ENCODE data around the gene BCL2L1. TPM values are rescaled to one million over a fixed set of nuclear protein-coding genes. Genes with fewer than 3 reads are reported as not detected.

The BCL2L1 gene
- total RNA-seq, 1 donor from 2014 or later, result 66.6 TPM

DNA sequence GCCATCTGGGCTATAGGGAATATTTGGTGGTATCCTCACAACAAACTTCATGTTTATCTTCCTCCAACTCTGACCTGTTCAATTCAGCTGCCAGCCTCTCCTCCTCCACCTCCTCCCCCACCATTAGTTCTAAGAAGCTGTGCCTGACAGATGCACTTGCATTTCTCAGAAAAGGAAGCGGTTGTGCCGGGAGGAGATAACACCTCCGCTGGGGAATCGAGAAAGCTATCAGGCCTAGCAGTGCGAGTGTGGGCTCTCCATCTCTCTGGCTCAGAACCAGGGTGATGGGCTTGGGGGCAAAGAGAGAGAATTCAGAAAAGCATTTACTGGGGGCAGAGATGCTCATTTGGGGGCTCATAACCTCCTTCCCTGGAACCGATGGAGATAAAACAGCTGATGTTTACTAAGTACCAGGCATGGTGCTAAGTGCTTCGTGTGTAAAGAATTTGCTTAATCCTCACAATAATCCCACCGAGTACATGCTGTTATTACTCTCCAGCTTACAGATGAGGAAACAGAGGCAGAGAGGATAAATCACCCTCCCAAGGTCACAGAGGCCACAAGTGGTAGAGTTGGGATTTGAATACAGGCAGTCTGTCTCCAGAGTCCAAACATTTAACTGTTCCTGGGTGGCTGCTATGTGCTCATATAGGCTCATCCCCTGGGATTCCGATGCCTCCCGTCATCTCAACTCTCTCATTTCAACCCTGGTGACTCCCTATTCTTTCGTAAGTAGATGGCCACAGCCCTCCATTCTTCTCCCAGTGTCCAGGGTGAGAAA lies 46.6 kb downstream of the BCL2L1 start:
- Mint-ChIP-seq H3K4me1 (peaks cover 50% of the 10 kb centered on the region), H3K27ac (peak overlapping the region; percentile 71)
- no peak for DNase-seq (ENCODE audit: low spot score in 2 of 2, unreplicated experiment in 2 of 2)

DNA sequence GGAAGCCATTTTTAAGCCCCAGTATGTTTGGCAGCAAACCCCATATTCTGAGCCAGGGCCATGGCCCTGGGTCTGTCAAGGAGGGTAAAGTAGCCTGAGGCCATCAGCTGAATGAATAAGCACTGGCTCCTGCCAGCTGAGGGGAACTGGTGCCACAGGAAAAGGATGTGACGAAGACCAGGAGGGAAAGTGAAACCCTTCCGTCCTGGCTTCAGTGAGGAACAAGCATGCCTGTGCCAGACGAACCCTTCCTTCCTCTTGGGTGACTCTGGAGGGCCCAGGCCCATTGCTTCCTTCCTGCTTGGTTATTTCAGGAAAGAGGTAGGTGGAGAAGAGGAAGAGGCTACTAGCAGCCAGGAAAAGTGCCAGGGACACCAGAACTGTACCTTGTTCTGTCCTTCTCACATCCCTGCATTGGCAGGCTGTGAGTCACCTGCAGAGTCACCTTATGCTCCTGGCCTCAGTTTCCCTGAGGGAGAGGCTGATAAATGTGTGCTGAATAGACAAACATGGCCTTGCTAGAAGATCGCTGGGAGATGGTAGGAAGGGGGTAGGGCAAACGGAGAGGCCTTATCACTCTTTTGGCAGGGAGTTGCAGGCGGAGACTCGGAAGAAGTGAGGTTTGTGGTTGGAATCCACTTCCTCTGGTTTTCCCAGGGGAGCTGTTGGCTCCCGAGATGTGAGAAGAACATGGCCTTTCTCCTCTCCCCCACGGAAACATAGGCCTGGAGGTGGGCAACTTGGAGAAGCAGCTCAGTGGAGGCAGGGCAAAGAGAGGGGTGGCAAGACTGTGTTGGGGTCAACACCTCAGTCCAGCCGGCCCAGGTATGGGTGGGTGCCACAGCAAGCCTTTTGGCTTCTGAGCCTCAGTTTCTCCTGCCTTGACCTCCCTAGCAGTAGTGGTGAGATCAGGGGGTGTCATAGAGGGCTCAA lies 47.5 kb downstream of the BCL2L1 start:
- Mint-ChIP-seq H3K9me3 (no peaks in the 10 kb centered on the region), H3K4me1 (peaks cover 45% of the 10 kb centered on the region), H3K27ac (peak overlapping the region; percentile 64), H3K27me3 (ENCODE audit: low read depth) (no peaks in the 10 kb centered on the region), H3K36me3 (peaks cover 2% of the 10 kb centered on the region), H3K4me3 (no peak overlapping the region)
- DNase-seq (ENCODE audit: low spot score in 2 of 2, unreplicated experiment in 2 of 2), result no peak
- TF ChIP-seq, protein P1, sequence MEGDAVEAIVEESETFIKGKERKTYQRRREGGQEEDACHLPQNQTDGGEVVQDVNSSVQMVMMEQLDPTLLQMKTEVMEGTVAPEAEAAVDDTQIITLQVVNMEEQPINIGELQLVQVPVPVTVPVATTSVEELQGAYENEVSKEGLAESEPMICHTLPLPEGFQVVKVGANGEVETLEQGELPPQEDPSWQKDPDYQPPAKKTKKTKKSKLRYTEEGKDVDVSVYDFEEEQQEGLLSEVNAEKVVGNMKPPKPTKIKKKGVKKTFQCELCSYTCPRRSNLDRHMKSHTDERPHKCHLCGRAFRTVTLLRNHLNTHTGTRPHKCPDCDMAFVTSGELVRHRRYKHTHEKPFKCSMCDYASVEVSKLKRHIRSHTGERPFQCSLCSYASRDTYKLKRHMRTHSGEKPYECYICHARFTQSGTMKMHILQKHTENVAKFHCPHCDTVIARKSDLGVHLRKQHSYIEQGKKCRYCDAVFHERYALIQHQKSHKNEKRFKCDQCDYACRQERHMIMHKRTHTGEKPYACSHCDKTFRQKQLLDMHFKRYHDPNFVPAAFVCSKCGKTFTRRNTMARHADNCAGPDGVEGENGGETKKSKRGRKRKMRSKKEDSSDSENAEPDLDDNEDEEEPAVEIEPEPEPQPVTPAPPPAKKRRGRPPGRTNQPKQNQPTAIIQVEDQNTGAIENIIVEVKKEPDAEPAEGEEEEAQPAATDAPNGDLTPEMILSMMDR (IDR thresholded peaks at IDR 0.05; ENCODE audit: unreplicated experiment), result no peak

More for the DNA sequence above, 46.6 kb downstream of the BCL2L1 start:
- Mint-ChIP-seq H3K36me3 (peaks cover 9% of the 10 kb centered on the region), H3K27me3 (ENCODE audit: low read depth) (no peaks in the 10 kb centered on the region), H3K4me3 (no peak overlapping the region), H3K9me3 (no peaks in the 10 kb centered on the region)
- TF ChIP-seq, protein P1 (IDR thresholded peaks at IDR 0.05; ENCODE audit: unreplicated experiment), result no peak

DNA sequence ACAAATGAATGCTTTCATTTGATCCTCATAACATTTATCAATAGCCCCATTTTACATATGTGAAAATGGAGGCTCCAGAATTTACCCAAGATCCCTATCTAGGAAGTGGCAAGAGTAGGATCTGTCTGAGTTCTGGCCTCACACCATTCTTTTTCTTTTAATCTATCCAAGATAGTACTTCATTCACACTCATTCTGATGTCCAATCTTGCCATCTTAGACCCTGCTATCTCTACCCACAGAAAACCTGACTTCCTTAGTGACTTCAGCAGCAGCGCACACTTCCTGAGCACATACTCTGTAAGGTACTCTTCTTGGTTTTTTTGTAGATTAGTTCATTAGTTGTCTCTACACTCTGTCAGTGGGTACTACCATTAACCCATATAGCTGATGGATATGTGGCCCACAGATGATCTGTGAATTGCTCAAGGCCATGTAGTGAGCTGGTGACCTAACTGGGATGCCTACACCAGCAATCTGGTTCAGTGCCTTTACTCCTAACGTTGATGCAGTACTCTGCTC lies 48.7 kb downstream of the BCL2L1 start:
- Mint-ChIP-seq H3K9me3 (no peaks in the 10 kb centered on the region), H3K27me3 (ENCODE audit: low read depth) (no peaks in the 10 kb centered on the region), H3K36me3 (peaks cover 7% of the 10 kb centered on the region), H3K4me3 (no peak overlapping the region), H3K4me1 (peaks cover 36% of the 10 kb centered on the region), H3K27ac (no peak overlapping the region)
- no peak for DNase-seq (ENCODE audit: low spot score in 2 of 2, unreplicated experiment in 2 of 2)
- TF ChIP-seq, protein P1 (IDR thresholded peaks at IDR 0.05; ENCODE audit: unreplicated experiment), result no peak

DNA sequence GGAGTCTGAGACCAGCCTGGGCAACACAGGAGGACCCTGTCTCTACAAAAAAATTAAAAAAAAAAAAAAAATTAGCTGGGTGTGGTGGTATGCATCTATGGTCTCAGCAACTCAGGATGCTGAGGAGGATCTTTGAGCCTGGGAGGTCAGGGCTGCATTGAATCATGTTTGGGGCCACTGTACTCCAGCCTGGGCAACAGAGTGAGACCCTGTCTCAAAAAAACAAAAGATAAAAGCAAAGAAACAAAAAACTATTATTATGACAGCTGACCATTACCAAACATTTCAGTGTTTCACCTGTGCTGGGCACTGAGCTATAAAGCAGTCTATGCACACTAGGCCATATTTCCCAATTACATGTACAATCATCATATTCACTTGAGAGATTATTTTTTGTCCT lies 49.2 kb downstream of the BCL2L1 start:
- Mint-ChIP-seq H3K4me3 (no peak overlapping the region), H3K27ac (no peak overlapping the region), H3K27me3 (ENCODE audit: low read depth) (no peaks in the 10 kb centered on the region), H3K9me3 (no peaks in the 10 kb centered on the region), H3K4me1 (peaks cover 31% of the 10 kb centered on the region), H3K36me3 (peaks cover 6% of the 10 kb centered on the region)
- no peak for DNase-seq (ENCODE audit: low spot score in 2 of 2, unreplicated experiment in 2 of 2)
- TF ChIP-seq, protein P1 (IDR thresholded peaks at IDR 0.05; ENCODE audit: unreplicated experiment), result no peak

DNA sequence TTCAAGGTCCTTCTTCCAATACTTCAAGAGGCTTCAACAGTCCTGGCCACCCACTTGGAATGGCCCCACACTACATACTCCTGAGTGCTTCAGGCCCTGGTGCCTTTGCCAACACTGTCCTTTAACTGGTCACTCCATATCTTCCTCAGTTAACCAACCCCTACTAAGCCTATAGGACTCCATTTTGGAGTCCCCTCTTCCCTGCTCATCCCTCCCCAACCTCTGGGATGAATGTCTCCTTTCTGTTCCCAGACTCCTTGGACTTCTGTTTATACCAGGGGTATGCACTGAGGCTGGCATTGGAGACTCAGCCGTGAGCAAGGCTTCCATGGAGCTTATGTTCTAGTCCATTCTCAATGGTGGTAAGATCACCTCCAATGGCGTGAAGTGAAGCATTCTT lies 51.3 kb downstream of the BCL2L1 start:
- no peak overlapping the region for H3K27ac Mint-ChIP-seq

More for the DNA sequence above, 51.3 kb downstream of the BCL2L1 start:
- Mint-ChIP-seq H3K4me3 (no peak overlapping the region), H3K27me3 (ENCODE audit: low read depth) (no peaks in the 10 kb centered on the region), H3K4me1 (peaks cover 15% of the 10 kb centered on the region), H3K9me3 (no peaks in the 10 kb centered on the region), H3K36me3 (peaks cover 4% of the 10 kb centered on the region)
- TF ChIP-seq, protein P1 (IDR thresholded peaks at IDR 0.05; ENCODE audit: unreplicated experiment), result no peak
- DNase-seq (ENCODE audit: low spot score in 2 of 2, unreplicated experiment in 2 of 2), result no peak

Data from mesothelial cell of epicardium (in vitro differentiated cells).